Caco-2 (cell line): ENCODE results near the gene CASTOR2. TPM values are rescaled to one million over a fixed set of nuclear protein-coding genes. Genes with fewer than 3 reads are reported as not detected.

Experiments
- BruUV-seq: library from RNA; stranded (reverse); fragments of 400-500 nt; replicated peaks from 2 replicates; lab custom pipeline; 2021; lab: Mats Ljungman, UMichigan
- CTCF ChIA-PET: fragments of 300-600 bp; sonication (Branson Sonifier 250); formaldehyde crosslinking; loops from one replicate; lab custom pipeline; 2022; ENCODE audit warnings: antibody characterized with exemption; lab: Charles Lee
- POLR2A ChIA-PET: fragments of 300-600 bp; sonication (Branson Sonifier 250); formaldehyde crosslinking; loops from one replicate; lab custom pipeline; 2022; ENCODE audit warnings: antibody characterized with exemption; lab: Charles Lee
- DNase-seq, 2 experiments: peaks; one replicate each; pipeline versions ENCODE4 v3.0.0 to v3.0.0-alpha.2; 2020 to 2022
- H3K27me3 ChIP-seq: replicated peaks from 2 replicates; pipeline ENCODE4 v1.6.0; 2011; ENCODE audit warnings: low read length; ENCODE audit not compliant: control insufficient read depth, insufficient read depth
- H3K36me3 ChIP-seq: 2 replicates; pipeline ENCODE4 v1.5.1; 2011; ENCODE audit warnings: low read length; ENCODE audit not compliant: control insufficient read depth, insufficient read depth
- H3K4me1 ChIP-seq: fragments of 250-450 bp; sonication (Bioruptor Pico); 2 replicates; pipeline ENCODE4 v1.5.1; 2020; ENCODE audit warnings: mild to moderate bottlenecking
- H3K4me3 ChIP-seq: 2 replicates; pipeline ENCODE4 v1.5.1; 2011; ENCODE audit warnings: low read depth, mild to moderate bottlenecking, control low read depth, low read length
- H3K9me3 ChIP-seq: fragments of 250-450 bp; sonication (Bioruptor Pico); 2 replicates; pipeline ENCODE4 v1.5.1; 2020; ENCODE audit warnings: mild to moderate bottlenecking, moderate library complexity
- H3K27ac Mint-ChIP-seq: one replicate; pipeline ENCODE4 v1.8.0; 2022; ENCODE audit warnings: mixed read lengths; ENCODE audit not compliant: unreplicated experiment
- H3K27me3 Mint-ChIP-seq: one replicate; pipeline ENCODE4 v1.8.0; 2022; ENCODE audit warnings: mixed read lengths; ENCODE audit not compliant: insufficient read depth, unreplicated experiment
- H3K36me3 Mint-ChIP-seq: one replicate; pipeline ENCODE4 v1.8.0; 2022; ENCODE audit warnings: mild to moderate bottlenecking, mixed read lengths; ENCODE audit not compliant: insufficient read depth, unreplicated experiment
- H3K4me1 Mint-ChIP-seq: one replicate; pipeline ENCODE4 v1.8.0; 2022; ENCODE audit warnings: low read depth, mixed read lengths; ENCODE audit not compliant: unreplicated experiment
- H3K4me3 Mint-ChIP-seq: one replicate; pipeline ENCODE4 v1.8.0; 2022; ENCODE audit warnings: mild to moderate bottlenecking, moderate library complexity, mixed read lengths; ENCODE audit not compliant: unreplicated experiment
- H3K9me3 Mint-ChIP-seq: one replicate; pipeline ENCODE4 v1.8.0; 2022; ENCODE audit warnings: mixed read lengths; ENCODE audit not compliant: unreplicated experiment
- CTCF ChIP-seq, 2 experiments: fragments of 200-600 bp in 1 of 2; IDR thresholded peaks; 1 replicate in 1 of 2; 2 replicates in 1 of 2; pipeline versions ENCODE4 v1.5.1 to v1.8.0; 2011 to 2022; ENCODE audit warnings: antibody characterized with exemption in 1 of 2, control low read depth in 1 of 2, inconsistent platforms in 1 of 2, low read depth in 1 of 2, low read length in 1 of 2, mild to moderate bottlenecking in 1 of 2, moderate library complexity in 1 of 2; ENCODE audit not compliant: insufficient read depth in 1 of 2, severe bottlenecking in 1 of 2, unreplicated experiment in 1 of 2
- intact Hi-C: fragments of 100-400 bp; cut with micrococcal nuclease; formaldehyde crosslinking; loops from one replicate; pipeline ENCODE4 v1.10.0; 2022; ENCODE audit not compliant: unreplicated experiment
- total RNA-seq: library from RNA; stranded (reverse); gene quantifications from 2 replicates; pipeline ENCODE4 v1.2.3, GENCODE V29; 2022

The CASTOR2 gene
- total RNA-seq, 1 experiment from 2014 or later: 45.6 TPM

GRCh38 chr7:75010036-75010435, 45.5 kb downstream of the CASTOR2 start:
- no peaks in the 10 kb centered on the region for H3K27me3 Mint-ChIP-seq
- H3K9me3 ChIP-seq: no peaks in the 10 kb centered on the region
- BruUV-seq: no TSS peak
- no peaks in the 10 kb centered on the region for H3K27me3 ChIP-seq
- ChIA-PET CTCF (no interaction called here), POLR2A (no interaction called here)
- no peaks in the 10 kb centered on the region for H3K9me3 Mint-ChIP-seq
- H3K36me3 Mint-ChIP-seq: peaks cover 22% of the 10 kb centered on the region
- H3K27ac Mint-ChIP-seq: no peak overlapping the region
- intact Hi-C loops: no loop called here
- H3K4me1 ChIP-seq: no peaks in the 10 kb centered on the region
- H3K4me3 ChIP-seq: no peak overlapping the region
- no peak for TF ChIP-seq CTCF (IDR thresholded peaks at IDR 0.05; ENCODE audit: insufficient read depth in 1 of 2, low read depth in 1 of 2, low read length in 1 of 2, severe bottlenecking in 1 of 2, unreplicated experiment in 1 of 2)
- no peaks in the 10 kb centered on the region; the same call in 1 of the 2 replicates for H3K36me3 ChIP-seq
- H3K4me1 Mint-ChIP-seq: no peaks in the 10 kb centered on the region
- H3K4me3 Mint-ChIP-seq: no peak overlapping the region
- DNase-seq: no peak

GRCh38 chr7:75017832-75018231, 53.3 kb downstream of the CASTOR2 start:
- H3K4me3 Mint-ChIP-seq: no peak overlapping the region
- peaks cover 13% of the 10 kb centered on the region for H3K36me3 Mint-ChIP-seq
- POLR2A ChIA-PET: no interaction called here
- intact Hi-C loops: no loop called here
- H3K9me3 ChIP-seq: no peaks in the 10 kb centered on the region
- H3K4me1 Mint-ChIP-seq: no peaks in the 10 kb centered on the region
- TF ChIP-seq CTCF (IDR thresholded peaks at IDR 0.05; ENCODE audit: insufficient read depth in 1 of 2, low read depth in 1 of 2, low read length in 1 of 2, severe bottlenecking in 1 of 2, unreplicated experiment in 1 of 2): no peak
- no TSS peak for BruUV-seq
- no peaks in the 10 kb centered on the region for H3K4me1 ChIP-seq
- no peak for DNase-seq
- no peak overlapping the region for H3K27ac Mint-ChIP-seq
- no peaks in the 10 kb centered on the region for H3K9me3 Mint-ChIP-seq
- no peak overlapping the region for H3K4me3 ChIP-seq
- CTCF ChIA-PET: no interaction called here
- peaks cover 1% of the 10 kb centered on the region; the same call in 1 of the 2 replicates for H3K36me3 ChIP-seq
- no peaks in the 10 kb centered on the region for H3K27me3 Mint-ChIP-seq
- no peaks in the 10 kb centered on the region for H3K27me3 ChIP-seq

- POLR2A ChIA-PET: no interaction called here
- Mint-ChIP-seq H3K4me1 (no peaks in the 10 kb centered on the region), H3K4me3 (no peak overlapping the region), H3K27me3 (no peaks in the 10 kb centered on the region), H3K36me3 (peaks cover 17% of the 10 kb centered on the region), H3K27ac (no peak overlapping the region), H3K9me3 (no peaks in the 10 kb centered on the region)
- Histone ChIP-seq H3K36me3 (peaks cover 1% of the 10 kb centered on the region; the same call in 1 of the 2 replicates), H3K4me1 (no peaks in the 10 kb centered on the region), H3K4me3 (no peak overlapping the region), H3K9me3 (no peaks in the 10 kb centered on the region), H3K27me3 (no peaks in the 10 kb centered on the region)
- no peak for TF ChIP-seq CTCF (IDR thresholded peaks at IDR 0.05; ENCODE audit: insufficient read depth in 1 of 2, low read depth in 1 of 2, low read length in 1 of 2, severe bottlenecking in 1 of 2, unreplicated experiment in 1 of 2)
- no peak for DNase-seq
- intact Hi-C loops: no loop called here
- no TSS peak for BruUV-seq
- CTCF ChIA-PET: no interaction called here
Measured at GRCh38 chr7:75018570-75019364, 54.3 kb downstream of the CASTOR2 start.
